Small intestine (tissue), 7 donors: ENCODE results near the gene CAMTA1. TPM values are rescaled to one million over a fixed set of nuclear protein-coding genes. Genes with fewer than 3 reads are reported as not detected.

Source experiments
- DNase-seq, 2 donors: peaks; one replicate each; pipeline versions ENCODE4 v3.0.0 to v3.0.0-alpha.2; 2013
- FAIRE-seq: peaks from 2 replicates; lab custom pipeline; 2012; peaks lifted over from hg19 to GRCh38; lab: Jason Lieb, UNC
- H3K27ac ChIP-seq, 3 donors: one replicate each; pipeline ENCODE4 v1.5.1; 2013; ENCODE audit warnings: low read length in 2 of 3, mild to moderate bottlenecking in 2 of 3, control low read depth in 1 of 3, inconsistent platforms in 1 of 3, low read depth in 1 of 3, moderate library complexity in 1 of 3
- H3K27me3 ChIP-seq, 3 donors: one replicate each; pipeline ENCODE4 v1.6.1; 2013; ENCODE audit warnings: low read length in 3 of 3, inconsistent platforms in 1 of 3; ENCODE audit not compliant: control insufficient read depth in 3 of 3, insufficient read depth in 3 of 3
- H3K36me3 ChIP-seq, 3 donors: one replicate each; pipeline ENCODE4 v1.6.1; 2013; ENCODE audit warnings: low read length in 3 of 3, inconsistent platforms in 1 of 3, low read depth in 1 of 3, mild to moderate bottlenecking in 1 of 3, moderate library complexity in 1 of 3; ENCODE audit not compliant: control insufficient read depth in 3 of 3, insufficient read depth in 2 of 3
- H3K4me1 ChIP-seq, 3 donors: one replicate each; pipeline ENCODE4 v1.6.1; 2013; ENCODE audit warnings: low read length in 2 of 3, inconsistent platforms in 1 of 3, low read depth in 1 of 3, mild to moderate bottlenecking in 1 of 3, moderate library complexity in 1 of 3; ENCODE audit not compliant: control insufficient read depth in 3 of 3, insufficient read depth in 2 of 3
- H3K4me3 ChIP-seq, 3 donors: one replicate each; pipeline ENCODE4 v1.5.1; 2013; ENCODE audit warnings: low read length in 3 of 3, control low read depth in 1 of 3, inconsistent platforms in 1 of 3, low read depth in 1 of 3, mild to moderate bottlenecking in 1 of 3, moderate library complexity in 1 of 3
- H3K9me3 ChIP-seq, 2 donors: one replicate each; pipeline ENCODE4 v1.6.1; 2013; ENCODE audit warnings: low read depth in 1 of 2, low read length in 1 of 2; ENCODE audit not compliant: control insufficient read depth in 2 of 2, insufficient read depth in 1 of 2
- WGBS, 3 donors: extraction: QIAGEN DNeasy Blood & Tissue Kit; methylation state at CpG; one replicate each; pipeline ENCODE4 v1.1.7; 2013; 5-methylcytosine and 5-hydroxymethylcytosine counted together
- polyA plus RNA-seq, 4 donors: library from polyadenylated mRNA; stranded (reverse) in 3 of 4; unstranded in 1 of 4; fragments of 200-250 nt in 3 of 4; fragments of 120-200 nt in 1 of 4; gene quantifications; one replicate each; pipeline versions ENCODE4 v1.2.1 to v1.2.3, GENCODE V29; 2013
- donor health status: healthy with polysubstance abuse.
- donor health status: control.
- donor health status: control.
- donor health status: Bipolar disorder and iron deficiency.
- donor health status: healthy.

The CAMTA1 gene
- polyA plus RNA-seq, 4 donors, result 57.6 to 177 (median 147) TPM

GRCh38 chr1:7257225-7257624 is 472.0 kb downstream of the CAMTA1 start:
- Histone ChIP-seq H3K4me3 (no peak overlapping the region), H3K27me3 (no peaks in the 10 kb centered on the region), H3K9me3 (no peaks in the 10 kb centered on the region), H3K36me3 (no peaks in the 10 kb centered on the region), H3K27ac (no peak overlapping the region), H3K4me1 (no peaks in the 10 kb centered on the region)
- DNase-seq (no peak), FAIRE-seq (no peak)
- WGBS, 3 donors, result 70 to 81% (median 80%) methylated on average over 10 of the region's 10 CpGs

GRCh38 chr1:7258589-7259135 is 473.4 kb downstream of the CAMTA1 start:
- no peaks in the 10 kb centered on the region for H3K27me3 ChIP-seq

GRCh38 chr1:7259955-7260354 is 474.7 kb downstream of the CAMTA1 start:
- Histone ChIP-seq H3K4me1 (peaks cover 0 to 3% (median 2%) of the 10 kb centered on the region in 3 donors), H3K27me3 (no peaks in the 10 kb centered on the region), H3K27ac (no peak overlapping the region), H3K36me3 (no peaks in the 10 kb centered on the region), H3K4me3 (no peak overlapping the region), H3K9me3 (no peaks in the 10 kb centered on the region)
- FAIRE-seq (no peak), DNase-seq (no peak)
- WGBS, 3 donors, result 80 to 92% (median 83%) methylated on average over 5 of the region's 5 CpGs

More at GRCh38 chr1:7258589-7259135, 473.4 kb downstream of the CAMTA1 start:
- Histone ChIP-seq H3K9me3 (no peaks in the 10 kb centered on the region), H3K36me3 (no peaks in the 10 kb centered on the region), H3K4me1 (no peaks in the 10 kb centered on the region), H3K27ac (no peak overlapping the region), H3K4me3 (no peak overlapping the region)
- WGBS, 3 donors, result 88 to 91% (median 89%) methylated on average over 19 of the region's 19 CpGs
- DNase-seq (no peak), FAIRE-seq (no peak)

- WGBS, 3 donors, result 94 to 96% (median 94%) methylated on average over 8 of the region's 8 CpGs
- no peak for FAIRE-seq
- Histone ChIP-seq H3K36me3 (no peaks in the 10 kb centered on the region), H3K4me3 (no peak overlapping the region), H3K9me3 (no peaks in the 10 kb centered on the region), H3K27ac (no peak overlapping the region), H3K27me3 (no peaks in the 10 kb centered on the region), H3K4me1 (peaks cover 3 to 9% (median 3%) of the 10 kb centered on the region in 3 donors)
- DNase-seq, result no peak
Measured at GRCh38 chr1:7261490-7261889, 476.2 kb downstream of the CAMTA1 start.

- Histone ChIP-seq H3K9me3 (no peaks in the 10 kb centered on the region), H3K27me3 (no peaks in the 10 kb centered on the region), H3K4me3 (no peak overlapping the region), H3K27ac (peak overlapping the region in 1 of 3 donors; percentile 11), H3K4me1 (peaks cover 3 to 11% (median 3%) of the 10 kb centered on the region in 3 donors), H3K36me3 (no peaks in the 10 kb centered on the region)
- 11 to 31% (median 15%) methylated on average over 6 of the region's 6 CpGs for WGBS, 3 donors
- no peak for FAIRE-seq
- DNase-seq, result peak in 1 of 2 donors; percentile 72
Measured at GRCh38 chr1:7262611-7263010, 477.4 kb downstream of the CAMTA1 start.

- peaks cover 3 to 11% (median 3%) of the 10 kb centered on the region in 3 donors for H3K4me1 ChIP-seq
- no peaks in the 10 kb centered on the region for H3K9me3 ChIP-seq
- H3K4me3 ChIP-seq, result no peak overlapping the region
- 19 to 46% (median 36%) methylated on average over 13 of the region's 13 CpGs for WGBS, 3 donors
- DNase-seq, result no peak
- no peaks in the 10 kb centered on the region for H3K27me3 ChIP-seq
- no peaks in the 10 kb centered on the region for H3K36me3 ChIP-seq
- no peak for FAIRE-seq
- H3K27ac ChIP-seq, result no peak overlapping the region
Measured at GRCh38 chr1:7263021-7263960, 478.0 kb downstream of the CAMTA1 start.

GRCh38 chr1:7264101-7264500 is 478.8 kb downstream of the CAMTA1 start:
- no peaks in the 10 kb centered on the region for H3K36me3 ChIP-seq
- peaks cover 3 to 11% (median 3%) of the 10 kb centered on the region in 3 donors for H3K4me1 ChIP-seq
- H3K27ac ChIP-seq, result no peak overlapping the region
- DNase-seq, result no peak
- FAIRE-seq, result no peak
- peaks cover 0 to 3% of the 10 kb centered on the region in 2 donors for H3K9me3 ChIP-seq
- WGBS, 3 donors, result 58 to 70% (median 63%) methylated on average over 4 of the region's 4 CpGs
- H3K4me3 ChIP-seq, result no peak overlapping the region
- H3K27me3 ChIP-seq, result no peaks in the 10 kb centered on the region

- no peaks in the 10 kb centered on the region for H3K27me3 ChIP-seq
- H3K9me3 ChIP-seq, result peaks cover 0 to 5% of the 10 kb centered on the region in 2 donors
- DNase-seq, result peak; percentile 90 to 96
- H3K4me1 ChIP-seq, result peaks cover 3 to 11% (median 3%) of the 10 kb centered on the region in 3 donors
- H3K27ac ChIP-seq, result peak overlapping the region; percentile 42 to 67 (median 50)
- 14 to 51% (median 24%) methylated on average over 9 of the region's 9 CpGs for WGBS, 3 donors
- peak; percentile 51 for FAIRE-seq
- H3K4me3 ChIP-seq, result no peak overlapping the region
- H3K36me3 ChIP-seq, result no peaks in the 10 kb centered on the region
Measured at GRCh38 chr1:7265771-7266371, 480.6 kb downstream of the CAMTA1 start.
